ENCODE data around the gene IER3. TPM values are rescaled to one million over a fixed set of nuclear protein-coding genes. Genes with fewer than 3 reads are reported as not detected.
A peak's percentile ranks its signal among the peaks of the same experiment; 100 is the strongest.

The IER3 gene
- total and polyA plus RNA-seq, 9 of the 15 experiments (the other 6 are each of a cell fraction or from before 2014, with no cell fraction given): 1.5 to 30.0 (median 11.5) TPM

- TF ChIP-seq TBL1XR1 (IDR thresholded peaks at IDR 0.05; ENCODE audit: low read length in 2 of 2): no peak
Measured at GRCh38 chr6:30781395-30781742, 37.0 kb upstream of the IER3 start (continued).

GRCh38 chr6:30780642-30780920 lies 36.2 kb upstream of the IER3 start:
- in situ Hi-C loops (cut with MboI): no loop called here
- POLR2A ChIA-PET: interaction anchor here (0.6 to 3.0 kb wide), 9 partner anchors 8 to 42 kb away, joined by 3 to 19 read pairs (median 7); no protein-coding TSS in a partner anchor
- TF ChIP-seq ZBTB2 (IDR thresholded peaks at IDR 0.05) (no peak), HLTF (IDR thresholded peaks at IDR 0.05) (peak; percentile 49; the same call in 1 of the 2 replicates), CREB1 (IDR thresholded peaks at IDR 0.05) (no peak), CREB1 (CRISPR knock-in tag; IDR thresholded peaks at IDR 0.05) (no peak), ZNF518B (CRISPR knock-in tag; IDR thresholded peaks at IDR 0.05) (no peak), BACH1 (tag; IDR thresholded peaks at IDR 0.05) (no peak), LARP7 (IDR thresholded peaks at IDR 0.05) (no peak), HMGN3 (IDR thresholded peaks at IDR 0.05; ENCODE audit: borderline replicate concordance, extremely low read depth, insufficient read length, low read depth, low read length) (no peak), TRIM28 (IDR thresholded peaks at IDR 0.05) (peak; percentile 37; the same call in 1 of the 2 replicates), SP1 (CRISPR knock-in tag; IDR thresholded peaks at IDR 0.05) (0 out of 2 replicates have a peak, but pooled peaks have one; percentile 16), ZBTB33 (CRISPR knock-in tag; IDR thresholded peaks at IDR 0.05) (no peak), CBFA2T2 (conservative IDR thresholded peaks at IDR 0.05) (no peak), MAFK (IDR thresholded peaks at IDR 0.05; ENCODE audit: low read length) (no peak), ZNF280A (IDR thresholded peaks at IDR 0.05; ENCODE audit: low read depth, partially characterized antibody) (peak; percentile 17)

More at GRCh38 chr6:30780642-30780920, 36.2 kb upstream of the IER3 start:
- Histone ChIP-seq H3K9me1 (ENCODE audit: control insufficient read depth, insufficient read depth, low read length) (no peaks in the 10 kb centered on the region), H3K27me3 (ENCODE audit: control insufficient read depth in 2 of 2, insufficient read depth in 2 of 2, low read length in 2 of 2) (no peaks in the 10 kb centered on the region), H4K20me1 (replicated peaks; ENCODE audit: control insufficient read depth, insufficient read depth, low read length) (no peaks in the 10 kb centered on the region), H3K9me3 (replicated peaks; ENCODE audit: control insufficient read depth, insufficient read depth, low read depth, low read length) (no peaks in the 10 kb centered on the region), H3K4me2 (ENCODE audit: insufficient read depth, low read length) (no peak overlapping the region), H3K4me3 (no peak overlapping the region), H3K36me3 (ENCODE audit: control insufficient read depth, insufficient read depth, low read length) (no peaks in the 10 kb centered on the region), H2AFZ (ENCODE audit: low read depth, low read length) (0 out of 2 replicates have a peak overlapping the region, but pooled peaks have one; percentile 15), H3K4me1 (replicated peaks in 1 of 2; ENCODE audit: control insufficient read depth in 2 of 2, insufficient read depth in 2 of 2, low read length in 2 of 2) (peaks cover 32 to 45% of the 10 kb centered on the region in 2 experiments), H3K9ac (ENCODE audit: insufficient read depth in 1 of 2, low read depth in 2 of 2, low read length in 2 of 2) (no peak overlapping the region), H3K27ac (ENCODE audit: extremely low read depth, low read depth, low read length) (no peak overlapping the region), H3K79me2 (ENCODE audit: control insufficient read depth, insufficient read depth, low read length) (no peaks in the 10 kb centered on the region)
- intact Hi-C loops (cut with micrococcal nuclease): loop anchor here (2.0 to 5.0 kb wide), 2 partner anchors 38 to 42 kb away; partner anchors contain the start of gene FLOT1
- 47% methylated on average over 1 of the region's 1 CpG for WGBS (ENCODE audit: insufficient coverage, low coverage, missing lambda C conversion rate)
- FAIRE-seq (no peak), ATAC-seq (no peak), DNase-seq (ENCODE audit: extremely low read depth in 1 of 4, low spot score in 3 of 4) (no peak)
- CTCF ChIA-PET (ENCODE audit: low intra/inter-chr PET ratio): no interaction called here
- BruUV-seq (replicated peaks): no TSS peak
